GM18526 (cell line): ENCODE results near the gene GLIPR1.

ENCODE experiments used
- POLR2A ChIP-seq: IDR thresholded peaks from 3 replicates; pipeline ENCODE4 v1.6.1; 2011; ENCODE audit not compliant: insufficient read length; ENCODE audit errors: extremely low read depth

The GLIPR1 gene

DNA sequence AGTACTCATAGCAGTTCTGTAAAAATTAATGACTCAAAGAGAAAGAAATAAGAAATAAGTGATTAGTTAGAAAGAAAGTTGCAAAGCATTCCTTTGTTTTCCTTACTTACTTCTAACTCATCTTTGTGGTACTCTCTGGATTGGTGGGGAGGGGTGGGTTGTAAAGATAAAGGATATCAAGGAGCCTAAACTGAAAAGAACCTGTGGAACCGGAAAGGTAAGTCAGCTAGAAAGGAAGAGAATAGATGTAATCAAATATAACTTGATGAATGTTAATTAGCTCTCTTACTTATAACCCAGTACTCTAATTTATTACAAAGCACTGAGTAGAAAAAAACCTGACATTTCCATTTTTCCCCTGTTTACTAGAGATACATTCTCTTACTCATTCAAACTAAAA is 68.3 kb downstream of the GLIPR1 start:
- TF ChIP-seq POLR2A: no peak

DNA sequence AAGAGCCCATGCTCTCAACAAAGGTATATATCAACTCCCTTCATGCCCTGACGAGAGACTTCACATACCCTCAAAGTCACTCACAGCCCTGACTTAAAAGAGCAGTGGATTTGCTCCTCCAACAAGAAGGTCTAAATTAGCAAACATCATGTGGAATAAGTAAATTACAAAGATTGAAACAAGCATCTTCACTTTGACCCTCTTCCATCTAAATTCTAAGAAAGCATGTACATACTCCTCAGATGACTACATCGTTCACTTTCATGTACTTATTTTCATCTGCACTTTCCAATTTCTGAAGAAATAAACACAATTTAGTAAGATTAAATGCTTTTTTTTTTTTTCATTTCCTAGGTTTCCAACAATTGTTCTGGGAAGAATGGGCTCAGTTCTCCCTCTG is 69.4 kb downstream of the GLIPR1 start:
- no peak for TF ChIP-seq POLR2A

DNA sequence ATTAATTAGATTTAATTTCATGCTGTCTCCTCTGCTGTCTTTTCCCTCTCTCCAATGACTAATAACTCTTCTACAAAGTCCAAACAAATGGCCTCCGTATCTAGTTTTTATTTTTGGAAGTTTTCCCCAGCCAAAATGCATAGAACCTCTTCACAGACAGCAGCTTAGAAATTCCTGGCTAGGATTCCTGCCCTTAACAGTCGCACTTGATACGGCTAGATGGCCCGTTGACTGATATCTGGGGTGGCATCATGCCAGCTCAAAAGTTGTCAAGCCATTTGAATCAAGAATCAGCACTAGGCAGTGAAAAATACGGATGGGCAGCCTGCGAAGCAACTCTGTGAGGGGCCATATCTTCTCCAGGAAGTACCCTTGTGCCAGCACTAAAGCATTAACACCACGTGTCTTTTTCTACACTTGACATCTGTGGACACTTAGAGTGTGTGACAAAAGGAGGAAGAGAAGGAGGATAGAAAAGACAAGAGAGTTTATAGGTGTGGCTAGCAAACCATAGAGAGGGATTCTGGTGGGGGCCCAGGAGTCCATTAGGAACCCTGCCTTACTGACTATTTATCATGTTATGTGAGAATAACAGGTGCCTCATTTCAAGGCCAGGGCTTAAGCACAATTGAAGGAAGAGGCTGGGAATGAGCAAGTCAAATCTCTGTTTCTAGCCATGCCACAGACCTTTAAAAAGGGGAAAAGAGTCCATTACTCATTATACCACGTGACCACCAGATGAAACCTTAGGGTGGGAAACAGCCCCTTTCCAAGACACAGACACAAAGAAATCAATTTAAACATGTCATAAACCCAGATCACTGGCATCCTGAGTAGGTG is 70.1 kb downstream of the GLIPR1 start:
- no peak for TF ChIP-seq POLR2A

DNA sequence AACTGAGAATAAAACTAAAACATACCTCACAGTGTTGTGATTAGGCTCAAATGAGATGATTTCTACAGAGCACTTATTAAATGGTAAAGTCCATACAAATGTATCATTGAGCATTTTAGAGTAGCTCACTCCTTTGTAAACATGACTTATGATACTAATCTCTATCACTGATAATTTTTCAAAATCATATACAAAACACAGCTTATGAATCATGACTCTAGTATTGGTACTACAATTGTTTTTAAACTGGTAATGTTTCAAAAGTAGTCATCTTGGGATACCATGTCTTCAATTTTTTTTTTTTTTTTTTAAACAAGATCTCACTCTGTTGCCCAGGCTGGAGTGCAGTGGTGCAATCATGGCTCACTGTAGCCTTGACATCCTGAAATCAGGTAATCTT is 70.9 kb downstream of the GLIPR1 start:
- TF ChIP-seq POLR2A: no peak

DNA sequence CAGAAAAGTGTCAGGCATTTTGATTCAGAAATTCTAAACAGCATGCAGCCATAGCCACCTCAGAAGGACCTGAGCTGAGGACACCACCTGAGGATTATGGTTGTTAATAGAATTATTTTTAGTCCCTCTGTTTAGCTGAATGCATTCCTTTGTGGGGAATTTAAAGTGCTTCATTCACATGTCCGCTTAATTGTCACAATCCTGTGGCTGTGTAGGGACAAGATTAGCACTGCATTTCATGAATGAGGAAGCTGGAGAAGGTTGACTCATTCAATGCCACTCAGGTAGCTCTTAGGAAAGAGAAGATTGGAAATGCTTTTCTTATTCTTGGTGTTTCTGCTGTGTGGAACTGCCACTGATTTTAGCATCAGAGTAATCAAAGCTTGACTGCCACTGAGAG is 72.8 kb downstream of the GLIPR1 start:
- TF ChIP-seq POLR2A: no peak
